Epithelial cell of proximal tubule (primary cell): ENCODE results near the gene CTIF. TPM values are rescaled to one million over a fixed set of nuclear protein-coding genes. Genes with fewer than 3 reads are reported as not detected.
A peak's percentile ranks its signal among the peaks of the same experiment; 100 is the strongest.

Experiments used
- DNase-seq: peaks from one replicate; pipeline ENCODE4 v3.0.0-alpha.2; 2011; ENCODE audit warnings: low read depth
- H3K4me3 ChIP-seq: 2 replicates; pipeline ENCODE4 v1.5.1; 2011; ENCODE audit warnings: low read depth, mild to moderate bottlenecking, low read length
- total RNA-seq: library from RNA; depleted of rRNA; stranded (reverse); fragments of >200 nt; gene quantifications from 2 replicates; pipeline ENCODE4 v1.2.3, GENCODE V29; 2015
- TF ChIP-seq, protein P1 (sequence below): conservative IDR thresholded peaks from 2 replicates; pipeline ENCODE4 v1.5.1; 2012; ENCODE audit warnings: low read depth, mild to moderate bottlenecking, low read length

CTIF gene
- total RNA-seq, 1 donor from 2014 or later = 12.9 TPM

GRCh38 chr18:48624856-48625255 lies 86.0 kb downstream of the CTIF start:
- no peak for DNase-seq
- TF ChIP-seq, protein P1, sequence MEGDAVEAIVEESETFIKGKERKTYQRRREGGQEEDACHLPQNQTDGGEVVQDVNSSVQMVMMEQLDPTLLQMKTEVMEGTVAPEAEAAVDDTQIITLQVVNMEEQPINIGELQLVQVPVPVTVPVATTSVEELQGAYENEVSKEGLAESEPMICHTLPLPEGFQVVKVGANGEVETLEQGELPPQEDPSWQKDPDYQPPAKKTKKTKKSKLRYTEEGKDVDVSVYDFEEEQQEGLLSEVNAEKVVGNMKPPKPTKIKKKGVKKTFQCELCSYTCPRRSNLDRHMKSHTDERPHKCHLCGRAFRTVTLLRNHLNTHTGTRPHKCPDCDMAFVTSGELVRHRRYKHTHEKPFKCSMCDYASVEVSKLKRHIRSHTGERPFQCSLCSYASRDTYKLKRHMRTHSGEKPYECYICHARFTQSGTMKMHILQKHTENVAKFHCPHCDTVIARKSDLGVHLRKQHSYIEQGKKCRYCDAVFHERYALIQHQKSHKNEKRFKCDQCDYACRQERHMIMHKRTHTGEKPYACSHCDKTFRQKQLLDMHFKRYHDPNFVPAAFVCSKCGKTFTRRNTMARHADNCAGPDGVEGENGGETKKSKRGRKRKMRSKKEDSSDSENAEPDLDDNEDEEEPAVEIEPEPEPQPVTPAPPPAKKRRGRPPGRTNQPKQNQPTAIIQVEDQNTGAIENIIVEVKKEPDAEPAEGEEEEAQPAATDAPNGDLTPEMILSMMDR = no peak
- H3K4me3 ChIP-seq = no peak overlapping the region

DNA sequence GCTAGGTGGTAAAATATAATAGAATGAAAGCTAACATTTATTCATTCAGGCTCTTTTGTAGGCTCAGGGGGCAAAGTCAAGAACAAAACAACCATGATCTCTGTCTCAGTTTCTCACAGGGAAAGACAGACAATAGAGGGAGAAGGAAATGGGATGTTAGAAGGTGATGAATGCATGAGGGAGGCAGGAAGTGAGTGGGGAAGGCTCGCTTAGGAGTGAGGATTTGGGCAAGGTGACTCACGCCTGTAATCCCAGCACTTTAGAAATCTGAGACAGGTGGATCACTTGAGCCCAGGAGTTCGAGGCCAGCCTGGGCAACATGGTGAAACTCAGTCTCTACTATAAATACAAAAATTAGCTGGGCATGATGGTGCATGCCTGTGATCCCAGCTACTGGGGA lies 88.4 kb downstream of the CTIF start:
- no peak overlapping the region for H3K4me3 ChIP-seq
- DNase-seq = no peak
- TF ChIP-seq, protein P1 = no peak

- TF ChIP-seq, protein P1 = no peak
- DNase-seq = peak; percentile 58
- H3K4me3 ChIP-seq = no peak overlapping the region
These were observed 91.0 kb downstream of the CTIF start for GRCh38 chr18:48629730-48630324.

DNA sequence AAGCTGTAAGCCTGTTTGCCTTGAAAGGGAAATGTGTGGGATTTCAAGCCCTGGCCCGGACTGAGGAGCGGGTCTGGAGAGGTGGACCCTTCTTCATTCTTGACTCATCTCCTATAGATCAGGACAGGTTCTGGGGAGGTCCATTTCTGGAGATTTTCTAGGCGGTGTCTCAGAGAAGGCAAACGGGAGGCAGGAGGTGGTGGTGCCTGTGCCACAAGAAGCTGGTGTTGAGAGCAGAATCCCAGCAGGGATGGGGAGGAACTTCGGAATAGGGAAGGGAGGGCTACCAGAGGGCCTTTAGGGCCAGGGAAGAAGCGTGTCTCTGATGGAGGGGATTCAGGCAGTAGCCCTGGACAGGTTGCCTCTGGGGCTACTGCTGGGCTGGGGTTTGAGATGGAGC lies 93.0 kb downstream of the CTIF start:
- TF ChIP-seq, protein P1 = no peak
- no peak overlapping the region for H3K4me3 ChIP-seq
- no peak for DNase-seq

DNA sequence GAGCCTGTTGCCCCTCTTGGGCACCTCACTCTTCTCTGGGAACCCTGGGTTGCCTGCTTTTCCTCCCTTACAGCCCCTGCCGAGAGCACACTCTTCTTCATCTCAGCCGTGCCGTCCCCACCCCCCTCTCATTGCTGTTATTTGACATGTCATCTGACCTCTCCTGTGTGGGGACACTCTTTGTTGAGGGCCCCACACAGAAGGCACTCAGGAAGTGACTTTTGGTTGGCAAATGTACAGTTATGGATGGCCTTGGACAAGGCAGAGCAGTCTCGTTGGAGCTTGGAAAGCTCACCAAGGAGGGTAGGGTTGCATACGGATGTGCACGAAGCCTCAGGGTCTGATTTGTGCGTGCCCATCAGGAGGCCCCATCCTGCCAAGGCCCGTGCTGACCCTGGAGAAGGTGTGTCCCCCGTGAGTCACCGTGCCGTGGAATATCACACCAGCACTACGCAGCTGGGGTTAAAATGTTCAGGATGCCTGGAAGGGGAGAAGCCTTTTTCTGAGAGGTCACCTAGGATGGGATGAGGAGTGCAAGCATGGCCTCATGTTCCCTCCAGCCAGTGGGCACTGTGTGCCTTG lies 93.9 kb downstream of the CTIF start:
- DNase-seq = no peak
- TF ChIP-seq, protein P1 = no peak
- no peak overlapping the region for H3K4me3 ChIP-seq

DNA sequence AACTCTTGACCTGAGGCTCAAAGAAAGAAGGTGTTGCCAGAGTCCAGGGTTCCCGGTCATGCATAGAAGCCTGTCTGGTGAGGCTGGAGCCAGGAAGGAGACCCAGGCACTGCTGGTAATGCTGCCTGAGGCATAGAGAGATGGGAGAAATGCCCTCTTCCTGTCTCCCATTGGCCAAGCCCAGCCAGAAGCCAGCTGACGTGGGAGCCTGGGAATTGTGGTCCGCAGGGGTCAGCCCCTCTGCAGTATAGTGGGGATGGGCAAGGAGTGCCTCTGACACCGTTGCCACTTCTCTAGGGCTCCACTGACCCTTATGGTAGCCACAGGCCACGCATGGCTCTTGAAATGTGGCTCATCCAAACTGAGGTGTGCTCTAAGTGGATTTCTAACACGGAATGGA lies 95.7 kb downstream of the CTIF start:
- no peak for DNase-seq
- no peak overlapping the region for H3K4me3 ChIP-seq
- TF ChIP-seq, protein P1 = no peak

- DNase-seq = no peak
- H3K4me3 ChIP-seq = no peak overlapping the region
- TF ChIP-seq, protein P1 = no peak
These were observed 96.1 kb downstream of the CTIF start for GRCh38 chr18:48634975-48635374.
